ENCODE results near the gene CRB1.

CRB1 gene

DNA sequence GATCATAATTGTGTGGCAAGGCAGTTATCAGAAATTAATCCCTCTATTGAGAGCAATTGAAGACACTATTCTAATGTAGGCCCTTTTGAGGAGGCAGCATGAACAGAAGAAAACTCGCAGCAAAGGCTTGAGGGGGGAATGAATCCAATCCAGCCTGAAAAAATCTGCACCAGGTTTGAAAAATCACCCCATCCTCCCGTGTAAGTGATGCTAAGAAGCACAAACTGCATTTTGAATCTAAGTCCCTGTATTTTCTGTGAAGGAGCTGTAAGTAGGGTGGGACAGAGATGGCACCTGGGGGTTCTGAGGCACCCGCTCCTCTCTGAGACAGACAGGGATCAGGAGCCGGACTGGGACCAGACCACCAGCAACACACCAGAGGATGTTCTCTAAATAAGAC is at the start of gene CRB1:
Gene CRB1 (plus strand): TSS at position 241 of the 400 bp plus-strand sequence. CDS start 161 bp downstream, outside the sequence.
- no peak for DNase-seq

DNA sequence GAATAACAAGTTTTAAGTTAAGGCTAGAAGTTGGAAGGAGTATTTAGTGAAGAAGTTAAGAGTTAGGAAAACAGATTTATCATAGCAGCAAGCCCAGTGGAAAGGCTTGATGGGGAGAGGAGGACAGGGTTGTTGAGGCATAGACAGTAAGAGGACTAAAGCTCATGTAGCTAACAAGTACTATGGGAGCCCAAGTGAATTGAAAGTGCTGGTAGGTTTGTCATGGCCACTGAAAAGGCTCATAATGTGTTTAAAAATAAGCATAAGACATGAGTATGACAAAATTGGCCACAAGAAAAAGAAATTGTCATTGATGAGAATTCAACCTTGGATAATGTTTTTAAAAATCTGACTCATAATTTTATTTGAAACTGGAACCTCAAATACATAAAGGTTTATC is 49.2 kb upstream of the CRB1 start:
- no peak for DNase-seq

DNA sequence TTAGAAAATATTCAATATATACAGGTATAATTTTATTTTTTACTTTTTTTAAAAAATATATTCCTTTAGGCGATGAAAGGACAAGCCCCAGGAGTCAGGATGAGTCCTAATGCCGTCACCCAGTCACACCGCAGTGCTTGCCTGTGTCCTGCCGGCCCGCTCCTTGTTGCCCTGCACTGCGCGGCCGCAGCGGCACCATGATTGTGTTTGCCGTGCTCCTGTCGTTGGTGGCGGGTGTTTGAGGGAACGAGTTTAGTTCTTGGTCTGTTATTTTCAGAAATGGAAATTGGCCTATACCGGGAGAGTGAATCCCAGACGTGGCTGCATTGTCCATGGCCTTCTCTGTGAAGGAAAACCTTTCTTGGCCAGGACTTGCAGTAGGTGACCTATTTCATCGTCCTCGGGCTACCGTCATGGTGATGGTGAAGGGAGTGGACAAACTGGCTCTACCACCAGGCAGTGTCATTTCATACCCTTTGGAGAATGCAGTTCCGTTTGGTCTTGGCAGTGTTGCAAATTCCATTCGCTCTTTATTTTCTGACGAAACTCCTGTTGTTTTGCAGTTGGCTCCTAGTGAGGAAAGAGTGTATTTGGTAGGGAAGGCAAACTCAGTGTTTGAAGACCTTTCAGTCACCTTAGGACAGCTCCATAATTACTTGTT is 45.9 kb upstream of the CRB1 start:
- DNase-seq = no peak

DNA sequence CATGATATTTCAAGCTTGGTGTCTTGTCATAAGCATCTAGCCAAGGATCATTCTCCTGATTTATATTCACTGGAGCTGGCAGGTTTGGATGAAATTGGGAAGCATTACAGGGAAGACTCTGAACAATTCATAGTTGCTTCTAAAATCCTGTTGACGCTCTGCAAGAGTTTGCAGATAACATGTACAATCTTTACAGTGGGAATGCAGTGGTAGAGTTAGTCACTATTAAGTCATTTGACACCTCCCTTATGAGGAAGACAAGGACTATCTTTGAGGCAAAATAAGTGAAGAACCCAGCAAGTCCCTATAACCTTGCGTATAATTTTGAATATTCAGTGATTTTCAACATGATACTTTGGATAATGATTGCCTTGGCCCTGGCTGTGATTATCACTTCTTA is 45.3 kb upstream of the CRB1 start:
- DNase-seq = no peak

DNA sequence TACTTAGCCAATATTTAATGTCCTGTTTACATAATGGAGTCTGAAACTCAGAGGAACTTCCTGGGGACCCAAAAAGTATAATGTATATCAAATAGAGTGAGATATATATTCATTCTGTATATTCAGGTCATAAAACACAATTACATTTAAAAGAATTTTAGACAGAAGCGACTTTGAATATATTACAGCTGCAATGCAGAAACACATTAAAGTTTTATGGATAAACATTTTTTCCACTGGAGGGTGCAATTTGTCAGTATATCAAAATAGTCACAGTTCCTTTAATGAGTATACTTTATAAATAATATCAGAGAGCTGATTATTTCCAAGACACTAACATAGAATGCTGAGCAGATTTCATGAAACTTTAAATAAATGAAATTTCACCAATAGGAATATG is 43.9 kb upstream of the CRB1 start:
- no peak for DNase-seq

DNA sequence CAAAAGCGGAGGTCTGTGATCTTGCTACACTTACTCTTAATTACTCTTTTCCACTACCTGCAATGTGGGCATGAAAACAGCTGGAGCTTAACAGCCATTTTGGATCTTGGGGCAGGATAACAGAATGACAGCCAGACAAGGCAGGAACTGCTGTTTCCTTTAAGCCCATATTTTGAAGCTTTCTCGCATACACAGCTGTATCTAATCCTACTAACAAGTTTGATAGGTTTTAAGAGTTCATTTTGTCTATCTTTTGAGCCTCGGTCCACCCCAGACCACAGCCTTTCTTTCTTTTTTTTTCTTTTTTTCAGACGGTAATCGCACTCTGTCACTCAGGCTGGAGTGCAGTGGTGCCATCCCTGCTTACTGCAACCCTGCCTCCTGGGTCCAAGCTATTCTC is 42.4 kb upstream of the CRB1 start:
- no peak for DNase-seq

DNA sequence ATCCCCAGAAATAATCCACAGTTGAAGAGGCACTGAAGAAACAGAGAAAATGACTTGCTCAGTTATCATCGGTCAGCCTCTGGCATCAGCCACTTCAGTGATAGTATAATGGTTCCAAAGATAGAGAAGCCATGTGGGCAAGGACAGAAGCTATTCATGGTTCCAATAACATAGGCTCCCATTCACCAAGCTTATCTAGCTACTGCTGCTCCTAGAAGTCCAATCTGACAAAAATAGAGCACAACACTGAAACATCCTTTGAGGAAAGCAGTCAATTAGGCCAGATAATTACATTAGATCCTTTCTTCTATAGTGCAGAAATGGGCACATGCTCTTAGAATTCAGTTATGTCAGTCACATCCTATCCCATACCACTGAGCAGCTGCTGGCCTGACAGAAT is 33.5 kb upstream of the CRB1 start:
- DNase-seq = no peak

DNA sequence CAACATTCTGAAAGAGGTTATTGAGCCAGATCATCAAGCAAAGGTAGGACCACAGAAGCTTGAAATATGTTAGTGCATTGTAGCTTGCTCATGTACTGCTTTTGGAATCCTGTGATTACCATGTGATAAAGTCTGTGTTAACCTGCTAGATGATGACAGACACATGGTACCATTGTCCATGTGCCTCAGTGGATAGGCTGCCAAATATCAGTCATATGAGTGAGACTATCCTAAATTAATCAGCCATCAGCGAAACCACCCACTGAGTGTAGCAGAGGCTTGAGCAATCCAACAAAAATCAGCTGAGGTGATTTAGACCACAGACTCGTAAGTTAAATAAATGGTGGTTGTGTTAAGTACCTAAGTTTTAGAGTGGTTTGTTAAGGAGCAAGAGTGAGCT is 32.7 kb upstream of the CRB1 start:
- no peak for DNase-seq

DNA sequence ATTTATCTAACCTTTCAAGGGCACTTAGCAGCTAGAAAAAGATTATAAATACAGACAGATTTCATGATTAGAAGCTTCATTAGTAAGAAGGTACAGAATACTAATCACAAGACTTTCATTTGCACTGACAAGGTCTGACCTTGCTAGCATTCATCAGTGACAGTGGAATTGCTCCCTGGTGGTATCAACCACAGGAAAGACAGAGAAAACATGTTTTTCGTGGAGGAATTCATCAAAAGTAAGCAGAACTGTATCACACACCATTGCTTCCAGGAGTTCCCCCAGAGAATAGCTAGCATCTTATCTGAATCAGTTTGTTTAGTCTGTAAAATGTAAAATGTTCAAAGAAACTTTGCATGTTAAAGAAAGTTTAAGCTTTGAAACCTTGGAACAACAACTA is 20.6 kb upstream of the CRB1 start:
- no peak for DNase-seq

DNA sequence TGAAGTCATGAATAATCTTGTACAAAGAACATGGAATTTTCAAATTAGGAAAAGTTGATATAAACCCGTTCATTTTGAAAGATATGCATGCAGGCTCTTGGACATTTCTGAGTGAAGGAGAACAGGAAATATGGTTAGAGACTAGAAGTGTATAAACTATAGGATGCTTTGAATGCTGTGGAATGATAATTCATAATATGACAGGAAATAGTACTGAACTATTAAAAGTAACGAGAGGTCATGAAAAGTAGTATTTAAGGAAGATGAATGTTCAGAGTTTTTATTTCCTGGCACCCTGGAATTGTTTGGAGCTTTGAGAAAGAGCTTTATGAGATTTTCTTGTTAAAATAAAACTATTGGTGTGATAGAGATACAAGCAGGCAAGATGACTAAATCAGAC is 18.7 kb upstream of the CRB1 start:
- no peak for DNase-seq

DNA sequence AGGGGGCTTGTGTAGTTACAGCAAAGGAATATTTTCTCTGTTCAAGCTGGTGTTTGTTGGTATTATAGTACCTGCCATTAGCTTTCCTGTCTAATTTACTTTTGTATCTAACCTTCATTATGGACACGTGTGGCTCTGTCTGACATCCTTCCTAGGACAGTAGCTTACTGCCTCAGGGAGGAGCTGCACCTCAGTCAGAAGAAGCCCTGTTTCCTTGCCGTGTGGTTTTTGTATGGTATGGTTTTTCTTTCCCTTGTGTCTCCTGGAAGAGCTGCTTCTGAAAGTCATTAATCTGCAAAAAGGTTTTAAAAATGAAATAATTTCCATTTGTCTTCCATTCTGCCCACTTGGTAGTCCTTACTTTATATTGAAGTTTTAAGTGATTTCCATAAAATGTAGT is 17.4 kb upstream of the CRB1 start:
- no peak for DNase-seq

DNA sequence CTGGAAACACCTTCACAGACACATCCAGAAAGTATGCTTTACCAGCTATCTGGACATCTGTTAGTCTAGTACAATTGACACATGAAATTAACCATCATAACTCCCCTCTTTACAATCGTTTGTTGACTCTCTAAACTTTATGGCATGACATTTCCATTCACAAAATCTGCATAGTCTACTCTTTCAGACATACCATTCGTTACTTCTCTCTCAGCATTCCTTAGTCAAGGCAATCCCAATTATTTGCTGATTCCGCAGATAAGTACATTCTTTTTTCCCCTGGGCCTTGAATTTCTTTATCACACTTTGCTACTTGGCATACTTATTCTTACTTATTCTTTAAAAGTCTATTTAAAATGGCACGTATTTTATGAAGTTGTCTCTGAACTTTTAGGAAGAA is 15.1 kb upstream of the CRB1 start:
- DNase-seq = no peak

DNA sequence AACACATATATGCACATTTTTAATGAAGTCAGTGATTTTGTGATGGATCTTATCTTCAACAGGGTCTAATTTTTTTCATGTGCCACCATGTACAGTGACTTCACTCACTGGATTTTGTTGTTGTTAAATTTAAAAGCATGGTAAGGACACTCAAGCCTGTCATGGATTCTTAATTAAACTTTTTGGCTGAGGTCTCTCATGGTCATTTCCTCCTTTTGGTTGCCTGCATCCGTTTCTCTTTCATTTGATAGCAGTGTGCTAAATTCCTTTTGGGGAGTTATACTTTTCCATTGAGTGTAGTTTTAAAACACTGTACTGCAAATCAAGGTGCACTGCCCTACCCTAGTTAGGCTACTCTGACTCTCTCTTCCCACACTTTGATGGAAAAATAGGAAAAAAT is 13.2 kb upstream of the CRB1 start:
- no peak for DNase-seq

DNA sequence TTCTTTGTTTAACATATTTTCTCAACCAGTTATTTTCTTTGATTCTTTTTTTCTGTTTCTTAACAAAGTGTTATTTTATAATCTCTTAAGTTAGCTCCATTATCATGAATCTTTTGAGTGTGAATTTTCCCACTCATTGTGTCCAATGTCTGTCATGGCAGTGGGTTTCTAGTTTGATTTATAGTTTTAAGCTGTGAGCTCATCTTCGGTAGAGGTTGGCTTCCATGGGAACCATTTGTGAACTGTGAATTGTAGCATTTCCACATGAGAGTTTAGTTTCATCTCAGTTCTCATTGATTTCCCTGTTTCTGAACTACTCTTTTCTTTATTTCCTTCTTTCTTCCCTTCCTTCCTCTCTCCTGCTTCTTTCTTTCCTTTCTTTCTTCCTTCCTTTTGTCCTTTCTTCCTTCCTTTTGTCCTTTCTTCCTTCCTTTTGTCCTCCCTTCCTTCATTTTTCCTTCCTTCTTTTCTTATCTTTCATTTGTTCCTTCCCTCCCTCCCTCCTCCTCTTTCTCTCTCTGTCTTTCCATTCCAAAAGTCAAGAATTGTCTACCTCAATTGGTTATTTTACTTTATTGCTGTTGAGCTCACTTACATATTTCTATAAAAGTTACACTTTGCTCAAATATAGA is 3.0 kb upstream of the CRB1 start:
- DNase-seq = no peak

DNA sequence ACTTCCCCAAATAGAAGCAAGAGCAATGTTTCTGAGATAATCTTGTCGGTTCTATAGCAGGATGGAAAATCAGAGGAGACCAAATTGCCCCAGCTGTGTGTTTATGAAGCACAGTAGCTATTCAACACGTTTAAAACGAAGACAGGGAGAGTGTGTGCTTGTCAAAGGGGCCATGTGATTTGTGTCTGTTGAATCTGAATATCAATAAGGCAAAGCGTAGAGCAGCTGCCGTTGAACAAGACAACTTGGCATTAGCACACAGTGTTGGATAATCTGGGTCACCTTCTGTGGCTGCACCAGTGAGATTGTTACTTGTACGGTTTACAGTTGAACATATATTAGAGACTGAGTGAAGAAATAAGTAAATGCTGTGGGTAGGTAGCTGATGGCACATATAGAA is 1.0 kb downstream of the CRB1 start:
- no peak for DNase-seq

DNA sequence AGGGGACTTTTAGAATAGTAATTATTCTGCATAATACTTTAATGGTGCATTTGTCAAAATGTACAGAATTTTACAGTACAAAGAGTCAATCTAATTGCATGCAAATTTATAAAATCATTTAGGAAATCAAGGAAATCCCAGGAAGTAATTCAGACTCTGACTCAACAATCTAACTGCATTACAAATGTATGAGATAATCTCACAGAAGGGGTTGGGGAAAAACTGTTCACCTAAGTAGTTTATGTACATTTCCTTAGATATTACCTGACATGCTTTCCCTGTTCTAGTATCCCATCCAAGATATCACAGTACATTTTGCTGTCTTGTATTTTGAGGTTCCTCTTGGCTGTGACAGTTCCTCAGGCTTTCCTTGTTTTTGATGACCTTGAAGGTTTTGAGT is 4.7 kb downstream of the CRB1 start:
- DNase-seq = no peak

DNA sequence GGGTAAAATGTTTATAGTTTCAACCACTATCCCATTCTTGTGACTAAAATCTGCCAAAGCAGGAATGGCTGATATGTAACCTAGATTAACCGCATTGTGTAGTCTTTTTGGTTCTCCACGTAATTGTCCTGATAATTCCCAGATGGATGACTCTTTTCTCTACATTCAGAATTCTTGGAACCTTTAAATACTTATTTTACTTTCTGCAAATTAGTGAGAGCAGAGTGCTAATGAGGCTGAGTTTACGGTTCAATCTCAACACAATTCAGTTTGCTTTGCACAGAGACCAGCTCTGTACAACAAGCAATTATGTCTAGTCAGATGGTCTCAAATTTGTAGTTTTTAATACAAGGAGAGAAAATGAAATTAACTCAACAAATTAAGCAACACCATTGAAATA is 9.1 kb downstream of the CRB1 start:
- DNase-seq = no peak

DNA sequence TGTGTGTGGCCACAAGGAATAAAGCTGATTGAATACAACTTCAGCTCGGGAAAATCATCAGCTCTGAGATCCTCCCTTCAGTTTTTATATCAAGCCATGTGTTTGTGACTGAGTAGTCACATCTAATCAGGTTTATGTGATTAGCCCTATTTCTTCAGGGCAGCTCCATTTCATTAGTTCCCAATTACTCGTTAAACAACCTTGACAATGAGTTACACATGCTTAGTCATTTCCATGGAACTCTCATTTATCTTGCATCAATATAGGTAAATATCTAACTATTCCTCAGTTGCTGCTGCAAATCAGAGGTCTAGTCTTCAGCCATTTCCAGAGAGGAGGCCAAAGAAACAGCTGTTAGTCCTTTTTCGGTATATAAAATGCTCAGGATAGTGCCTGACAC is 16.3 kb downstream of the CRB1 start:
- DNase-seq = no peak

DNA sequence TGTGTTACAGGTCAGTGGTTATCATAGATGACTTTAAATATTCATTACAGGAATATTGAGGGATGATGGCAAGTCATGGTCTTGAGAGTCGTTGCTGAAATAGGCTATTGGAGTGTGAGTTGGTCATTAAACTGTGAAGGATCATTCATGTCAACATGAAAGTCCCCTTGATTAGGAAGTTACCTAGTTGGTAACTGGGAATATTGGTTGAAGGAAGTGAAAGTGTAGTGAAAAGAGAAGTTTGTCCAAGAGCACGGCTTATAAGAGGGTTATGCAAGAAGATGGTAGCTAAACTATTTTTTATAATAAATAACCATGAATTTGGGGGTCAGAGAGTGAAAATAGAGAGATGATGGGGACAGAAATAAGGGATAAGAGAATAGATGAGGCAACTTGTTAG is 16.9 kb downstream of the CRB1 start:
- no peak for DNase-seq

DNA sequence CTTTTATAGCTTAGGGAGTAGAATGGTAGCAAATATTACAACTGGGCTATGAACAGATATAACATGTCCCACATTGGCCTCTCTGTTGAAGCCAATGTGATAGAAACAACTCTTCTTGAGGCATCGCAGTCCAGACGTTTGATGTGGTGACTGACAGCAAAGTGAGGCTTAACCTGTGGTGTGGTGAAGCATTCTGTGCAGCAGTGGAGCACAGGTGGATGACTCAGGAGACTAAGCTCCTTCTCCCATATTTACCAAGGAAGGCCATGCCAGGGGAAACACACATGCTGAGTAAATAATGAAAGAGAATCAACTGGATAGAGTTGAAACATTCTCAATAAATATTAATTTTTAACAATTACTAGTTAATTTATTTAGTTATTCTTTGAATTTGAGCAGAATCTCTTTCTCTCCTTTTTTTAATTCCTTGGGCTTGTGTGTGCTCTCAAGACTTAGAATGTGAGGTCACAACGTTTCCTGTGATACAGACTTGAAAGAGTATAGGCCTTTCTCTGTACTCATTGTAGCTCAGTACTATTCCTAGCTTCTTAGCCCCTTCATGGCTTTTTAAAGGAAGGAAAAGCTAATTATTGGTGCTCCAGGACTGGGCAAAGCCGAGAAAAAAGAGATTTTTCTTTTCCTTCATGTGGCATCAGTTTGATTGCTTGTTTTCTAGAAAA is 17.6 kb downstream of the CRB1 start:
- DNase-seq = no peak

DNA sequence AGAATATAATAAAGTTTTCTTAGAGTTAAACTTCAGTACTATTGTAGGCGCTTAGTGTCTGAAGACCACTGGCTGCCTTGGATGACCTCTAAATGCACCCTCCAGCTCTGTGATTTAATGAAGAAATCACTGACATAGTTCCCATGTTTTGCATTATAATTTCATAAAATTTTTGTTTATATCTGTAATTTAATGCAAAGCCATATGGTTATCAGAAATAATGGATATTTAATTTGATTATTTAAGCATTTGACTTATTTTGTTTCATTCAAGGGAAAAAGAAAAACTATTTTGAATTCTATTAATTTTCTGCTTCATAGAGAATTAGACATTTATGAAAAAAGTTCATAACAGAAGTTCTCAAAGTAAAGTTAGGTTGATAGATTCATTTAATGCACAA is 18.6 kb downstream of the CRB1 start:
- DNase-seq = no peak

DNA sequence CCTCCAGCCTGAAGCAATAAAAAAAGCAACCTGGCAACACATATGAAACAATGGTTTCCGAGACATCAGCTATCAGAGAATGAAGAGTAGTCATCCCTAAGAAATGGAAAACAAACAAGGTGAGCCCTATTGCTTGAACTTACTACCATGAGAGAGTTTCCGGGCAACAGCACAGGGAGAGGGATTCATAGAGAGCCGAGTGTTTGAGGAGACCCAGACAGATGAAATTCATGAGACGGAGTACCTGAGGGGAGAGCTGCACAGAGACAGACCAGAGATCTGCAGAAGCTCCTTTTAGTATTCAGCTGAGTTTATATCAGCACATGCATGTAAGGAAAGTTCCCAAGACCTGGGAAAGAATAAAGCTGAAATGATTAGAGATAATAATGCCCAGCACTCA is 19.8 kb downstream of the CRB1 start:
- DNase-seq = no peak

DNA sequence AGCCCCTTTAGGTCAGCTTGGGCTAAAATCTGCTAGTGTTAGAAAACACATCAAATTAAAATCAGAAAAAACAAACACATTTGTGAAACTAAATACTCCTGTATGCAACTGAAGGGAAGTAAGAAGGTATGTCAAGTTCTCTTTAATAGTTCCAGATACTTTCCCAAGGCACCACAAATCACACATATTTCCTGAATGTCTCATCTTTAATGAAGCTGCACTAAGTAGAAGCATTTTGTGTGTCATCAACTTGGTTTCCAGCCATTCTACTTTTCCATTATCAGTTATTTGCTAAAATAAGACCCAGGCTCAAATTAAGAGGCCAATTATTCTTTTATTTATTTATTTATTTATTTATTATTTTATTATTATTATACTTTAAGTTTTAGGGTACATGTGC is 34.7 kb downstream of the CRB1 start:
- no peak for DNase-seq

DNA sequence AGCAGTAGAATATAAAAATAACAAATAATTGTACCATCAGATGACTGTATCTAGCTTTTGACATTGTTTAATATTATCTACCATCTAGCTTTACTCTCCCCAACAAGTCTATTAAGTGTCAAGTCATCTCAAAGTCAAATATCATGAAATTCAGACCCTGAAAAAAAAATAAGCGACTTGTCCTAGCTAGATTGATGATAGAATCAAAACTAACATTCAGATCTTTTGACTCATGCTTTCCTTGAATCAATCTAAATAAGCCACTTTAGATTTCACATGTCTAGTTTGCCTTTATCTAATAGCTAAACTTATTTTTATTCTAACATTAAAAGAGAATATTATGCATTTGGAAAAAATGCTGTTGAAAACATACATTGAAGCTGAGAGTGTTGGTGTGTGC is 35.4 kb downstream of the CRB1 start:
- DNase-seq = no peak

Measured in NCI-H2029 treated with DMSO at 0.1 percent for 48 hours (cell line).